Heart left ventricle (tissue), 16 donors: ENCODE measurements around the gene CFAP99. TPM values are rescaled to one million over a fixed set of nuclear protein-coding genes. Genes with fewer than 3 reads are reported as not detected.

Experiments
- ATAC-seq, 4 donors: fragments of 200-7000 bp; cut with Tn5 transposase; one replicate each; pipeline ENCODE4 v1.9.1; 2020 to 2022; ENCODE audit warnings: moderate library complexity in 4 of 4, mild to moderate bottlenecking in 3 of 4, moderate number of reproducible peaks in 1 of 4
- DNase-seq, 5 donors: peaks; one replicate each; pipeline ENCODE4 v3.0.0-alpha.2; 2020
- H3K27ac ChIP-seq, 12 donors: fragments of 200-600 bp; sonication (generic) in 4 of 12; one replicate each; pipeline versions ENCODE4 v1.5.0 to v1.8.0; 2016 to 2022; ENCODE audit warnings: mild to moderate bottlenecking in 2 of 12
- H3K27me3 ChIP-seq, 9 donors: fragments of 200-600 bp; sonication (generic) in 2 of 9; one replicate each; pipeline versions ENCODE4 v1.5.1 to v1.8.0; 2016 to 2022; ENCODE audit warnings: mild to moderate bottlenecking in 3 of 9
- H3K36me3 ChIP-seq, 9 donors: fragments of 200-600 bp; sonication (generic) in 2 of 9; one replicate each; pipeline versions ENCODE4 v1.5.0 to v1.8.0; 2018 to 2022; ENCODE audit warnings: mild to moderate bottlenecking in 2 of 9
- H3K4me1 ChIP-seq, 12 donors: fragments of 200-600 bp; sonication (generic) in 4 of 12; one replicate each; pipeline versions ENCODE4 v1.5.0 to v1.8.0; 2016 to 2022; ENCODE audit warnings: mild to moderate bottlenecking in 3 of 12
- H3K4me3 ChIP-seq, 12 donors: fragments of 200-600 bp; sonication (generic) in 4 of 12; one replicate each; pipeline versions ENCODE4 v1.5.0 to v1.8.0; 2017 to 2022; ENCODE audit warnings: mild to moderate bottlenecking in 9 of 12, moderate library complexity in 4 of 12
- H3K9me3 ChIP-seq, 12 donors: fragments of 200-600 bp; sonication (generic) in 4 of 12; one replicate each; pipeline versions ENCODE4 v1.5.0 to v1.8.0; 2016 to 2022; ENCODE audit warnings: mild to moderate bottlenecking in 1 of 12
- CTCF ChIP-seq, 12 donors: fragments of 200-600 bp; sonication (generic) in 4 of 12; IDR thresholded peaks; one replicate each; pipeline versions ENCODE4 v1.5.0 to v1.8.0; 2018 to 2022; ENCODE audit warnings: antibody characterized with exemption in 12 of 12, mild to moderate bottlenecking in 5 of 12
- POLR2A ChIP-seq, 2 donors: fragments of 450-650 bp; IDR thresholded peaks; one replicate each; pipeline ENCODE4 v1.6.1; 2017; ENCODE audit warnings: antibody characterized with exemption in 2 of 2, mild to moderate bottlenecking in 2 of 2, moderate library complexity in 2 of 2
- WGBS, 4 donors: extraction: QIAGEN DNeasy Blood & Tissue Kit in 2 of 4; methylation state at CpG; one replicate each; pipeline versions ENCODE4 v1.1.5 to v1.1.7; 2013 to 2018; 5-methylcytosine and 5-hydroxymethylcytosine counted together
- intact Hi-C, 10 donors: fragments of 100-400 bp; cut with DNase I; formaldehyde crosslinking; loops; one replicate each; pipeline versions ENCODE4 v1.11.1 to v1.14.2; 2022
- polyA plus RNA-seq, 2 donors: library from polyadenylated mRNA; stranded (reverse); fragments of 200-250 nt; gene quantifications; one replicate each; pipeline ENCODE4 v1.2.3, GENCODE V29; 2013
- total RNA-seq, 9 donors: library from RNA; depleted of rRNA in 2 of 9; stranded (reverse); fragments of >200 nt in 2 of 9; fragmentation: NEBNext Ultra II Directional in 3 of 9; extraction: Animal tissue kit (Norgen Biotek cat#: 25700) in 3 of 9; gene quantifications; one replicate each; pipeline versions ENCODE4 v1.1.0 to v1.2.4, GENCODE V29; 2016 to 2023
- donor health status: ischemic (EF 13 %, LVEDD 7.1; RV severe dilation, severe dysfunction).
- donor health status: healthy with polysubstance abuse.
- donor health status: DM: no; HTN: yes; CAD: no.
- donor health status: DM: no; HTN: no; CAD: no.
- donor health status: ischemic (EF 25% LVEDD 6.9; RV normal size, moderate dysfunction).
- donor health status: ischemic (EF 25% LVEDD 5.7; RV mildly dilated, moderate dysfunction).
- donor health status: healthy.
- donor health status: DM: yes; HTN: yes; CAD: no.
- donor health status: ischemic (EF 35%, LVEDD 5.7; RV mildly dilated, moderate dysfunction).
- donor health status: nonischemic (EF 11% LVEDD 7.7; RV severe dilation, severe dysfunction).
- donor health status: DM: yes; HTN: yes; CAD: no.
- donor health status: PGD.
- donor health status: ischemic (EF 29% LVEDD 5.4; RV normal size, mild dysfunction).
- donor health status: nonischemic (EF 23%, LVEDD 6.1; RV moderate dilation, normal function).

The CFAP99 gene
- total and polyA plus RNA-seq, 11 donors = not detected

GRCh38 chr4:2497324-2497723, 78.6 kb downstream of the CFAP99 start:
- H3K27me3 ChIP-seq = no peaks in the 10 kb centered on the region
- H3K36me3 ChIP-seq = peaks cover 0 to 96% (median 74%) of the 10 kb centered on the region in 9 donors
- no peak for TF ChIP-seq CTCF (IDR thresholded peaks at IDR 0.05)
- no peak for DNase-seq
- peaks cover 3 to 41% (median 18%) of the 10 kb centered on the region in 12 donors for H3K4me1 ChIP-seq
- intact Hi-C loops = no loop called here
- H3K9me3 ChIP-seq = no peaks in the 10 kb centered on the region
- H3K4me3 ChIP-seq = no peak overlapping the region
- 93 to 97% (median 96%) methylated on average over 4 of the region's 4 CpGs for WGBS, 4 donors
- no peak for ATAC-seq
- peak overlapping the region in 1 of 12 donors; percentile 64 for H3K27ac ChIP-seq

GRCh38 chr4:2497931-2498330, 79.2 kb downstream of the CFAP99 start:
- peak overlapping the region in 1 of 12 donors; percentile 64 for H3K27ac ChIP-seq
- H3K27me3 ChIP-seq = no peaks in the 10 kb centered on the region
- H3K9me3 ChIP-seq = no peaks in the 10 kb centered on the region
- no peak overlapping the region for H3K4me3 ChIP-seq
- intact Hi-C loops = no loop called here
- peaks cover 0 to 41% (median 16%) of the 10 kb centered on the region in 12 donors for H3K4me1 ChIP-seq
- DNase-seq (no peak), ATAC-seq (peak in 3 of 4 donors; percentile 16 to 47 (median 46))
- 89 to 97% (median 92%) methylated on average over 9 of the region's 9 CpGs for WGBS, 4 donors
- H3K36me3 ChIP-seq = peaks cover 0 to 96% (median 72%) of the 10 kb centered on the region in 9 donors
- TF ChIP-seq POLR2A (IDR thresholded peaks at IDR 0.05) (no peak), CTCF (IDR thresholded peaks at IDR 0.05) (no peak)

- Histone ChIP-seq H3K4me1 (peaks cover 0 to 22% (median 3%) of the 10 kb centered on the region in 12 donors), H3K27me3 (no peaks in the 10 kb centered on the region), H3K4me3 (no peak overlapping the region), H3K27ac (no peak overlapping the region), H3K9me3 (no peaks in the 10 kb centered on the region), H3K36me3 (peaks cover 0 to 95% (median 74%) of the 10 kb centered on the region in 9 donors)
- TF ChIP-seq CTCF (IDR thresholded peaks at IDR 0.05) (no peak), POLR2A (IDR thresholded peaks at IDR 0.05) (no peak)
- WGBS, 4 donors = 92 to 100% (median 96%) methylated on average over 2 of the region's 2 CpGs
- DNase-seq = no peak
- intact Hi-C loops = no loop called here
- no peak for ATAC-seq
Observed at GRCh38 chr4:2500547-2500946, 81.8 kb downstream of the CFAP99 start.

- no peak for TF ChIP-seq POLR2A (IDR thresholded peaks at IDR 0.05)
- no peak for TF ChIP-seq CTCF (IDR thresholded peaks at IDR 0.05)
- Histone ChIP-seq H3K27ac (no peak overlapping the region), H3K36me3 (peaks cover 0 to 94% (median 72%) of the 10 kb centered on the region in 9 donors), H3K4me1 (peaks cover 0 to 17% (median under 1%) of the 10 kb centered on the region in 12 donors), H3K27me3 (no peaks in the 10 kb centered on the region), H3K9me3 (no peaks in the 10 kb centered on the region), H3K4me3 (no peak overlapping the region)
- intact Hi-C loops = no loop called here
- ATAC-seq = peak in 1 of 4 donors; percentile 27
- WGBS, 4 donors = 86 to 88% (median 88%) methylated on average over 3 to 7 of the region's 7 CpGs
- DNase-seq = no peak
Observed at GRCh38 chr4:2501034-2501594, 82.4 kb downstream of the CFAP99 start.
